NCI-H1436 treated with DMSO at 0.1 percent for 48 hours (cell line): ENCODE results near the gene DYNLT2B.
"Not testable (repeated sequence)": the region's sequence is repeated elsewhere in the genome, so short reads cannot be mapped to it uniquely, and the experiment has no call there.

Source experiments
- DNase-seq: peaks from one replicate; lab custom pipeline; 2025; lab: John Stamatoyannopoulos, UW

DYNLT2B gene

DNA sequence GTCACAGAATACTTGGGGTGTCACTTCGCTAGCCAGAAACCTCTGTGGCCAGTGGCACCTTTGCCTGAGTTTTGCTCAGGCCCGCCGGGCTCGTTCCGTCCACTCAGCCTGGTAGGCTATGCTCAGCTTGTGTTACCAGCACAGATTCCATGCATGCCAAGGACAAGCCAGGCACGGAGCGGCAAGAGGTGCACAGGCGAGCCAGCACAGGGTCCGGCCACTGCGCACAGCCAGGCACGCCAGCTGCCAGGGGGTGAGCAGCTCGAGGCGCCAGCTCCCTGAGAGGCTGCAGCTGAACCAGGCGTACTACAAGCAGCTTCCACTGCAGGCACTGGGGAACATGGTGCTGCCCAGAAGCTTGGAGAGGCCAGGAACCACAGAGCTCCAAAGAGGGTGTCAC lies 45.2 kb downstream of the DYNLT2B start:
- DNase-seq = no peak

DNA sequence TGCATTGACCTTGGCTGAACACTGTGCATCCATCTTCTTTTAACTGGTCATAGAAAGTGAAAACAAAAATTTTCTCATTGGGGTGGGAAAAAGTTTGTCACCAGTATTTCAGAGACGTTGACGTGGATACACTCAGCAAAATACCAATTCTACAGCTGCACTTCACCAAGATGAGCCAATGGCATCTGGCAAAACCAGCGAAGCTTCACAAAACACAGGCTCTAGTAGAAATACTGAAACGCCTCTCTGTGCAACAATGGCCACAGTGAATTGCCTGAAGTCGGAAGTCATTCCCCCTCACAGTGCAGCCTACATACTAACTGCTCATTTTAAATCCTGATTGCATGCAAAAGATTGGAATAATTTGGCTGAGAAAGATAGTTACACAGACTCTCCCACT lies 47.5 kb downstream of the DYNLT2B start:
- no peak for DNase-seq

DNA sequence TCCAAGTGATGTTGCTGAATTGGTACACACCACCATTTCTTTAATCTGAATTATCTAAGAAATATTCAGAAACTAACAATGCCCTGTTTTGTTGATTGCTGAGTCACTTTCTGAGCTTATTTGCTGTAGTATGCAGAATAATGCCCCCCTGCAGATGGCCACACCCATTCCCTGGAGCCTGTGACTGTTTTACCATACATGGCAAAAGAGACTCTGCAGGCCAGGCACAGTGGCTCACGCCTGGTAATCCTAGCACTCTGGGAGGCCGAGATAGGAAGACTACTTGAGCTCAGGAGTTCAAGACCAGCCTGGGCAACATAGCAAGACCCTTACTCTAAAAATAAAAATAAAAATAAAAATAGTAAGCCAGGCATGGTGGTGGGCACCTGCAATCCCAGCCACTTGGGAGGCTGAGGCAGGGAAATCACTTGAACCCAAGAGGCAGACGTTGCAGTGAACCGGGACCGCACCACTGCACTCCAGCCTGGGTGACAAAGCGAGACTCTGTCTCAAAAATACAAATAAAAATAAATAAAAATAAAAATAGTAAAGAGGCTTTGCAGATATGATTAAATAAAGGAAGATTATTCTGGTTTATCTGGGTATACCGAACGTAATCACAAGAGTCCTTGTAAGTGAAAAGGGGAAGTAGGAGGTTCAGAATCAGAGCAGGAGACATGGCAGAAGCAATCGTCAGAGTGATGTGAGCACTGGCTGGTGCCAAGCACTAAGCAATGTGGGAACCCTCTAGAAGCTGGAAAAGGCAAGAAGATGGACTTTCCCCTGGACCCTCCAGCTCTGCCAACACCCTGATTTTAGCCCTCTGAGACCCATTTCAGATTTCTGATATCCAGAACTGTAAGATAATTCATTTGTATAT lies 49.5 kb downstream of the DYNLT2B start:
- no peak for DNase-seq

DNA sequence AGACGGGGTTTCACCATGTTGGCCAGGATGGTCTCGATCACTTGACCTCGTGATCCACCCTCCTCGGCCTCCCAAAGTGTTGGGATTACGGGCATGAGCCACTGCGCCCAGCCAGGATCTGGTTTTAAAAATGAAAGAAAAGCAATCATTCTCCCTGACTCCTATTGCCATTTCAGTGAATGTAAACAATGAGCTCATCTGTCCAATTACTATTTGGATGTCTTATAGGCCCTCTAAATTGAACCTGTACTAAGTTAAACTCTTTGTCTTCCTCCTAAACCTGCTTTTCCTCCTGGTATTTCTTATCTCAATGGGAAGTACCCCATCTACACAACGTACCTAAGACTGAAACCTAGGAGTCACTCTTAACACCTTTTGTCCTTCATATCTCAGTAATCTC lies 54.2 kb downstream of the DYNLT2B start:
- DNase-seq = no peak

DNA sequence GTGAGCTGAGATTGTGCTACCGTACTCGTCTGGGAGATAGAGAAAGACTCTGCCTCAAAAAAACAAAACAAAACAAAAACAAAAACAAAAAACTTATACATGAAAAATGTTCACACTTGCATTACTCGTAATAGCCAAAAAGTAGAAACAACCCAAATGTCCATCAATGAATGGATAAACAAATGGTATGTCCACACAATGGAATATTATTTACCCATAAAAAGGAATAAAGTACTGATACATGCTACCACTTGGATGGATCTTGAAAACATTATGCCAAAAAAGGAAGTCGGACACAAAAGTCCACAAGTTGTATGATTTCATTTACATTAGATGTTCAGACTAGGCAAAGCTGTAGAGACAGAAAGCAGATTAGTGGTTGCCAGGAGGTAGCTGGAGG lies 57.3 kb downstream of the DYNLT2B start:
- no peak for DNase-seq

DNA sequence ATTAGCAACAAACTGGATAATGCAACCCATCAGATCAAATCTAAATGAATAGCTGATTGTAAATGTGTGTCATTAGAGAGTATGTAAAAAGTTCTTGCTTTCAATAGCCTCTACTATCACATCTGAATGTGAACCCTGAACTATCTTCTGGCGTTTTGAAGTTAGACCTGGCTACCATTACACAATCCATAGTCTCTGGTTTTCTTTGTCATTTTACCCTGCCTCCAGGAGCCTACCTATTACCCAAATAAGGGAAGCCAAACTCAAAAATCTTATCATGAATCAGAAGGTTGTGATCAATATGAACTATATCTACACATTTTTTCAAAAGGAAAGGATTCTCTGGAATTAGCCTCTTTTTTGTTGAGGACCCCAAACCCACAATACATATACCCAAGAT lies 62.3 kb downstream of the DYNLT2B start:
- DNase-seq = no peak

DNA sequence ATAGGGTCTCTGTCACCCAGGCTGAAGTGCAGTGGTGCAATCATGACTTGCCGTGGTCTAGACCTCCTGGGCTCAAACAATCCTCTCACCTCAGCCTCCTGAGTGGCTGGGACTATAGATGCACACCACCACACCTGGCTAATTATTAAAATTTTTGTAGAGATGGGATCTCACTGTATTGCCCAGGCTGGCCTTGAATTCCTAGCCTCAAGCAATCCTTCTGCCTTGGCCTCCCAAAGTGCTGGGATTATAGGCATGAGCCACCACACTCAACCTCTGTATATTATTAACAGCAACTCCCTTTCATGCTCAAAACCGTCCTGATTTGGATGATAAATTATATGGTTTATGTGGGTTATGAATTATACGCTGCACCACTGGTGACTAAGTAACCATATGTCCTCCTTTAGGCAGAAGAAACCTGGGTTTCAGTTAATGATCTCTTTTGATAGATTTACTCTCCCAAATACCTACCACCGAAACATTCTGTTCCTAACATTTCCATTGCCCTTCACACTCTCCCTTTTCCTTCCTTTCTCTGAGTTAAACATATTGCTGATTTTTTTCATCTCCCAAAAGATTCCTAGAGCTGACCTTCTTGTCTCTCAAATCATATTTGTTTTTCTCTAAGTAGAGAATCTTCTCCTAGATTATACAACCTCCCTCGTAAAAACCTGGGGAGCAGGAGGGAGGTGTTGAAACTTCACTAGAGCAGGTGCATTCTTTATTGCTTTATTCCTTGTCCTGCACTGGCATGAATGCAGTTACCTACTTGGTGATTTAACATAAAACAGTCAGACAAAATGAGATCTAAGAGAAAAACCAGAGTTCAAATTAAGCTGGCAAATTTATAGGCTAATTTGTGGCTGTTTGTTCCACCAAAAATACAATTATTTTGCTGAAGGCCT lies 63.4 kb downstream of the DYNLT2B start:
- no peak for DNase-seq

DNA sequence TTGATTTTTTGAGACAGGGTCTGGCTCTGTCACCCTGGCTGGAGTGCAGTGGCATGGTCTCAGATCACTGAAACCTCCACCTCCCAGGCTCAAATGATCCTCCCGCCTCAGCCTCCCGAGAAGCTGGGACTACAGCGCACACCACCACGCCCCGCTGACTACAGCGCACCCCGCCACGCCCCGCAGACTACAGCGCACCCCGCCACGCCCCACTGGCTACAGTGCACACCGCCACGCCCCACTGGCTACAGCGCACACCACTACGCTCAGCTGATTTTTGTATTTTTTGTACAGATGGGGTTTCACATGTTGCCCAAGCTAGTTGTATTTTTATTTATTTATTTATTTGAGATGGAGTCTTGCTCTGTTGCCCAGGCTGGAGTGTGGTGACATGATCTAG lies 66.1 kb downstream of the DYNLT2B start:
- no peak for DNase-seq

DNA sequence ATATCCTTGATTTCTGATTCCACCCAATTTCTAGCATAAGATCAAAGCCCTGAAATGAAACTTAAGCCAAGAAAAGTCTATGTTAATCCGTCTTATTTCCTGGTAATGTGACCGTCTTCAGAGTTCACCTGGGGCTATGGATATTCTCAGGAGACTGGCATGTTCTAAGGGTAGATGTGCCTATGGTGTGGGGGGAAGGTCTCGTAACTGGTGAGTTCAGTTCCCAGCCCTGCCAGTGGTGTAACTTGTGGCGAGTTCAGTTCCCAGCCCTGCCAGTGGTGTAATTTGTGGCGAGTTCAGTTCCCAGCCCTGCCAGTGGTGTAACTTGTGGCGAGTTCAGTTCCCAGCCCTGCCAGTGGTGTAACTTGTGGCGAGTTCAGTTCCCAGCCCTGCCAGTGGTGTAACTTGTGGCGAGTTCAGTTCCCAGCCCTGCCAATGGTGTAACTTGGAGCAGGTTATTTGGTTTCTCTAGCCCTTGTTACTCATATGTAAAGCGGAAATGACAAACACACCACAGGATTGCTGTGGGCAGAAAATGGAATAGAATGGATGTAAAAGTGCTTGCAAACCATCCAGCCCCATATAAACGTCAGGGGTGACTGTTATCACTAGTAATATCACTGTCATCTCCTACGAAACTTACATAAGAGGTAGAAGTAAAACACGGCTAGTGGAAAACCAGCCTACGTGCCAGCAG lies 71.3 kb downstream of the DYNLT2B start:
- no peak for DNase-seq

DNA sequence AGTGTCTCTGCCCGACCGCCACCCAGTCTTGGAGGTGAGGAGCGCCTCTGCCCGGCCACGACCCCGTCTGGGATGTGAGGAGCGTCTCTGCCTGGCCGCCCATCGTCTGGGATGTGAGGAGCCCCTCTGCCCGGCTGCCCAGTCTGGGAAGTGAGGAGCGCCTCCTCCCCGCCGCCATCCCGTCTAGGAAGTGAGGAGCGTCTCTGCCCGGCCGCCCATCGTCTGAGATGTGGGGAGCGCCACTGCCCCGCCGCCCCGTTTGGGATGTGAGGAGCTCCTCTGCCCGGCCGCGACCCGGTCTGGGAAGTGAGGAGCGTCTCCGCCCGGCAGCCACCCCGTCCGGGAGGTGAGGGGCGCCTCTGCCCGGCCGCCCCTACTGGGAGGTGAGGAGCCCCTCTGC lies 73.9 kb downstream of the DYNLT2B start:
- DNase-seq = not testable (repeated sequence)

DNA sequence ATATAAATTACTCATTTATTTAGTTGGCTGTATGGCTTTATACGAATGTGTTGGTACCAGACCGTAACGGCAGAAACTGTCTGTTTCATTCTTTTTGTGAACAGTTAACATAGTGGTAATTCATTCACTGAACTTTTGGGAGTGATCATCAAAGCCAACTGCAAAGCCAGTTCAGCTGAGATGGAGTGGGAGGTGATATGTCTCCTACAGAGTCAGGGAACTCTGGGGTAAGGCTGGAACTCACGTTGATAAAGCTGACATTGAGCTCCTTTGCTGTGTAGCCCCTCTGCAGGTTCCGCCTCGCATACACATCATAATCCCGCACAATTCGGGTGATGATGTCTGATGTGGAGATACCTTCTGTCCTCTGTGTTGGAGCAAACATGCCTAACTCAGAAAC lies 76.3 kb downstream of the DYNLT2B start:
- no peak for DNase-seq
